Frontal cortex (tissue), 4 donors: ENCODE data around the gene KLC3. TPM values are rescaled to one million over a fixed set of nuclear protein-coding genes. Genes with fewer than 3 reads are reported as not detected.
"Not testable (repeated sequence)": the region's sequence is repeated elsewhere in the genome, so short reads cannot be mapped to it uniquely, and the experiment has no call there.

Experiments
- DNase-seq, 2 donors: peaks; one replicate each; pipeline ENCODE4 v3.0.0; 2012; ENCODE audit warnings: low spot score in 2 of 2
- FAIRE-seq: peaks from 2 replicates; lab custom pipeline; 2012; peaks lifted over from hg19 to GRCh38; lab: Jason Lieb, UNC
- total RNA-seq: library from RNA; depleted of rRNA; stranded (reverse); fragments of >200 nt; gene quantifications from one replicate; pipeline ENCODE4 v1.2.3, GENCODE V29; 2014
- donor health status: control.
- donor health status: control.
- donor health status: control.

Gene KLC3
- total RNA-seq: 0.41 TPM

- no peak for FAIRE-seq
These were observed at the start of gene KLC3 for GRCh38 chr19:45340232-45340898. Gene KLC3, plus strand, starts transcription at chr19:45340750. Its CDS starts 4,792 bp downstream, at chr19:45345542.

GRCh38 chr19:45291834-45292233 is 48.7 kb upstream of the KLC3 start:
- DNase-seq (no peak), FAIRE-seq (no peak)

More at GRCh38 chr19:45340232-45340898, at the start of gene KLC3:
- no peak for DNase-seq

GRCh38 chr19:45293682-45294081 is 46.9 kb upstream of the KLC3 start:
- no peak for FAIRE-seq
- no peak for DNase-seq

DNA sequence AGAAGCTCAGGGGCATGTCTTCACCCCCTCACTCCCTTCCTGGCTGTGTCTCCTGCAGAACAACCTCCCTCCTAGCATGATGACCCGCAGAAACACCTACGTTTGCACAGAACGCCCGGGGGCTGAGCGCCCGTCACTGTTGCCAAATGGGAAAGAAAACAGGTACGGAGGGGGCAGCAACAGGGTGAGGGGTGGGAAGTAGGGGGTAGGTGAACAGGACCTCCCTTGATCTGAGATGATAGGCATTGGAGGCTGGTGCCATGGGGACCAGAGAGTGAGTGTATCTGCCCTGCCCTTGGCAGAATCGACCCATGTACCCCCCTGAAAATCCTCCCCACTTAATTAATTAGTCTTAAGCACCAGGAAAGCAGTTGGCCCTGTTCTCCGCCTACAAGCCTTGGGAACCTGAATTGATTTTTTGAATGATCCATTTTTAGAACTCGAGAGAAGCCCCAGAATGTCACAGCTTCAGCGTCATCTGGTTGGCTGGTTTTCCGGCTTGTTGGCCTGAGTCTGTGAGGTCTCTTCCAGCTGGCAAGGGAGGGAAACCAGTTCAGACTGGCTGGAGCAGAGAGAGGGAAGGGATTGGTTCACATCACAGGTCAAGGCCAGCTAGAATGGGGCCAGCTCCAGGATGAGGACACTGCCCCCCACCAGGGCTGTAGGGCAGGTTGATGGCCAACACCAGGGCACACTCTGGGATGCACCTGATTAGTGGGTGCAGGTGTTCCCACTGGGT is 46.1 kb upstream of the KLC3 start:
- FAIRE-seq (no peak), DNase-seq (no peak)

DNA sequence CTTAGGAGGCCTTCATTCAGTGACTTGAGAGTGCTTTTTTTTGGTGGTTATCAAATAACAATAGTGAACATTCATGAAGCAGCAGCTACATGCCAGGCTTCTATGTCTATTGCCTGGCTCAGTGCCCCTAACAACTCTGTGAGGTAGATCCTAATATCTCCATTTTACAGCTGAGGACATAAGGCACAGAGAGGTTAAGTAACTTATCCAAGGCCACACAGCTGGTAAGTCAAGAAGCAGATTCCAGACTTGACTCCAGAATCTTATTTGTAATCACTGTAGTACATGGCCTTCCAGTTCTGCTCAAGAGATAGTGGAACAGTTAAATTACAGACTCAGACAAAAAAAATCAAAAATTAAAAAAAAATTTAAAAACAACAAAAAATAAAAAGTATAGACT is 44.7 kb upstream of the KLC3 start:
- DNase-seq (no peak), FAIRE-seq (no peak)

- no peak for FAIRE-seq
- no peak for DNase-seq
These were observed 44.2 kb upstream of the KLC3 start for GRCh38 chr19:45296355-45296754.

- FAIRE-seq (no peak), DNase-seq (no peak)
These were observed 42.9 kb upstream of the KLC3 start for GRCh38 chr19:45297674-45298073.

GRCh38 chr19:45298264-45298663 is 42.3 kb upstream of the KLC3 start:
- FAIRE-seq: no peak

DNA sequence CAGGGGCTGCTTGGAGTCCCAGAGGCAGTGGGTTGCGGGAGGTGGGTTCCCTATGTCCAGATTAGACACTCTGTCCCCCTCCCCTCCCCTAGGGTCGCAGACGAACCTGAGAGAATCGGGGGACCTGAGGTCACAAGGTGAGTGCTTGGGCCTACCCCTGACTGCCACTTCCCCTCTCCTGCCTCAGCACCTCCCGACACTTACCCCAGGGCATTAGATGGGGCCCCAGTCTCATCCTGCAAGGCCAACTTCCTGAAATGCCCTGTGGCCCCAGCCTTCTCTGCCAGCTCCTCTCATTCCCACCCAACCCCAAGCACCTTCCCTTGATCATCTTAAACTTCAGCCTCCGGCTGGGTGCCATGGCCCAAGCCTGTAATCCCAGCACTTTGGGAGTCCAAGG is 40.8 kb upstream of the KLC3 start:
- FAIRE-seq (no peak), DNase-seq (no peak)

More at GRCh38 chr19:45298264-45298663, 42.3 kb upstream of the KLC3 start:
- DNase-seq: no peak

- DNase-seq: no peak
- no peak for FAIRE-seq
These were observed 38.1 kb upstream of the KLC3 start for GRCh38 chr19:45302416-45302815.

DNA sequence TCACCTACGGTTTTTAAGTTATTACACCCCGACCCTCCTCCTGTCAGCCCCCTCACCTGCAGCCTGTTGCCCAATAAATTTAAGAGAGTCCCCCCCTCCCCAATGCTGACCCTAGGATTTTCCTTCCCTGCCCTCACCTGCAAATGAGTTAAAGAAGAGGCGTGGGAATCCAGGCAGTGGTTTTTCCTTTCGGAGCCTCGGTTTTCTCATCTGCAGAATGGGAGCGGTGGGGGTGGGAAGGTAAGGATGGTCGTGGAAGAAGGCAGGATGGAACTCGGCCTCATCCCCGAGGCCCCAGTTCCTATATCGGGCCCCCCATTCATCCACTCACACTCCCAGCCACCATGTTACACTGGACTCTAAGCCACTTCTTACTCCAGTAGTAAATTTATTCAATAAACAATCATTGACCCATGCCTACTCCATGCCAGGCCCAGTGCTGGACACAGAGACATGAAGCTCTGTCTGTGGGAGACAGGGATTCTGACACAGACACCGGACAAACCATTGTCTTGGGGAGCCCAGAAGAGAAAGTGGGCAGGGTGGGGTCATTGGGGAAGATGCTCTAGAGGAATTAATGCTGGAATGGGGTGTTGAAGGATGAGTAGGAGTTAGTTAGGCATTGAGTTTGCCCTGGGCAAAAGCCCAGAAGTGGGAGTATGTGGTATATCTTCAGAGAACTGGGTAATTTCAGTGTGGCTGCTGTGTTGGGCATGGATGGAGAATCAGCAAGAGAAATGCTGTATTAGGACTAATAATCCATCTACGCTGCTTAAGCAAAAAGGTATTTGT is 37.1 kb upstream of the KLC3 start:
- FAIRE-seq (no peak), DNase-seq (no peak)

DNA sequence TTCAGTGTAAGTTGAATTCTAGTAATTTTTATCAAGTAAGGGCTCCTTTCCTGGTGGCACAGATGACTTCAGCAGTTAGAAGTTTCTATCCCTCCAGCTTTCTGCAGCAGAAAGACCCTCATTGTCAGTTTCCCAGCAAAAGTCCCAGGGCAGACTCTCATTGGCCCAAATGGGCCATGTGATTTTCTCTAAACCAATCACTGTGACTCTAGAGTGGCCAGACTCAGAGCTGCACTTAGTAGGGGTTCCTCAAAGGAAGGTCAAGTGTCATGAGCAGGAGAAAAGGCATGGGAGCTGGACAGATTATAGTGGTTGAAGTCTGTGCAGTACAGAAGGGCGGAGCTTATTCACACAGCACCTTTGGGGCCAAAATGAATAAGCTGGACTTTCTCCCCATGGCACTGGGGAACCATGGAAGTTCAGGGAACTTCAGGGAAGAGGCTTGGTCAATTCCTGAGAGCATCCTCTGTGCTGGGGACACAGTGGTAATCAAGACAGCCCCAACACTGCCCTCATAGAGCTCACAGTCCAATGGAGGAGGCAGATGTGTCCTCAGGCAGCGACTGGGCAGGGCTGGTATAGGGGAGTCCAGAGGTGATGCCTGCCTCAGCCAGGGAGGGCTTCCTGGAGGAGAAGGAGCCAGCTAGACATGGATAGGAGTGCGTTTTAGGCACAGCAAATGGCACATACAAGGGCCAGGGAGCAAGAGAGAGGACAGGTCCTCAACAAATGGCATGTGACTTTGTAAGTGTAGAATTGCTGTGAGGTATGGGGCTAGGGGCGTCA is 36.2 kb upstream of the KLC3 start:
- no peak for FAIRE-seq

DNA sequence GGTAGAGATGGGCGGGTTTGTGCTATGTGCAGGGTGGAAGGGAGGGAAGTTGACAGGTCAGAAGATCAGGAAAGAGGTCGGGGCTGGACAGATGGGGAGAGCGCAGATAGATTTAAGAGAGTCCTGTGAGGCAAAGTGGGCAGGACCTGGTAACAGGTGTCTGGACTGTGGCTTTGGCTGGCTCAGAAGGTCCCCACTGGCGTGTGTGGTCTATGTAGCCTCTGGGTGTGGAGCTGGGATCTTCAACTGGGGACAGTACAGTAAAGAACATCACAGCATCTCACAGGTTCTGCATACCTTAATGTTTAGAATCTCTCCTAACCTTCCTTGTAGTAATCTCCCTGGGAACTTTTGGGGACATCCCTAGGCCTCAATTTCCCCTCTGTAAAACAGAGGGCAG is 35.5 kb upstream of the KLC3 start:
- DNase-seq (no peak), FAIRE-seq (no peak)

More for the DNA sequence above, 36.2 kb upstream of the KLC3 start:
- DNase-seq: no peak

GRCh38 chr19:45305421-45305820 is 35.1 kb upstream of the KLC3 start:
- FAIRE-seq (no peak), DNase-seq (no peak)

GRCh38 chr19:45306040-45306439 is 34.5 kb upstream of the KLC3 start:
- FAIRE-seq: no peak
- DNase-seq: no peak

DNA sequence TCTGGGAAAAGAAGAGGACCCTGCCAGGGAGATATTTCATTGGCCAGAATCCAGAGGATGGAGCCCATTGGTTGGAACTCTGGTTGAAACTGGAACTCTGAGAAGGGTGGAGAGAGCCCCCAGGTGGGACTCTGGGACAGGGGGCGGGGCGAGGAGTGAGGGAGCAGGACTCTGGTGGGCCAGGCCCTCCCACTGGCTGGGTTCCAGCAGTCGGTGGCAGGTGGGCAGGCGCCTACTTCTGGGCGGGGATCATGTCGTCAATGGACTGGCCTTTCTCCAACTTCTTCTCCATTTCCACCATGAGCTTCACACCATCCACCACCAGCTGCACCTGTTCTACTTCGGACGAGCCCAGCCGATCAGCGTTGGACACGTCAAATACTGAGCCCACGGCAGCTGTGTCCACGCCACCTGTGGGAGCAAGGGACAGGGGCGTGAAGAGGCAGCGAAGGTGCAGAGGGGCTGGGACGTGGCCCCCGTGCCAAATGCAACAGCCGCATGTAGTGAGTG is 34.0 kb upstream of the KLC3 start:
- FAIRE-seq (no peak), DNase-seq (no peak)

DNA sequence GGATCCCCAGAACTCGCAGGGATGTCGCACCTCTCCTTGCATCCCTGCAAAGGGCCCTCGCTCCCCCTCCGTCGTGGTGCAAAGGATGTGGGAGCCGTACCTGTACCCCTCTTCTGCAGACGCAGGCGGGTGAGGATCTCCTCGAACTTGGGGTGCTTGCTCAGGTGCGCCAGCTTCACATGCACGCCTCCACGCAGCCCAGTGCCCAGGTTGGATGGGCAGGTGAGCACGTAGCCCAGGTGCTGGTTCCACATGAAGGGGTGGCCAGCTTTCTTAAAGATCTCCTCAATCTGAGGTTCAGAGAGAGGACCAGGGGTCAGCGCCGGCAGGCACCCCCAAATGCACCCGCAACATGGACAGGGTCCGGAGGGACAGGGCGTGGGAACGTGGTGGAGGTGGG is 33.2 kb upstream of the KLC3 start:
- DNase-seq: no peak
- no peak for FAIRE-seq

- DNase-seq, FAIRE-seq: not testable (repeated sequence)
These were observed 31.2 kb upstream of the KLC3 start for GRCh38 chr19:45309322-45309721.

- no peak for FAIRE-seq
These were observed 28.9 kb upstream of the KLC3 start for GRCh38 chr19:45311621-45312020.

DNA sequence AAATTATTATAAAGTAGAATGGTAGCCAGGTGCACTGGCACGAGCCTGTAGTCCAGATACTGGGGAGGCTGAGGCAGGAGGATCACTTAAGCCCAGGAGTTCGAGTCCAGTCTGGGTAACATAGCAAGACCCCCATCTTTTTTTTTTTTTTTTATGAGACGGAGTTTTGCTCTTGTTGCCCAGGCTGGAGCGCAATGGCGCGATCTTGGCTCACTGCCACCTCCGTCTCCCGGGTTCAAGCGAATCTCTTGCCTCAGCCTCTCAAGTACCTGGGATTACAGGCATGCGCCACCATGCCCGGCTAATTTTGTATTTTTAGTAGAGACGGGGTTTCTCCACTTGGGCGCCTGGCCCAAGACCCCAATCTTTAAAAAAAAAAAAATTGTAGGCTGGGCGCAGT is 28.3 kb upstream of the KLC3 start:
- not testable (repeated sequence) for FAIRE-seq, DNase-seq

More at GRCh38 chr19:45311621-45312020, 28.9 kb upstream of the KLC3 start:
- DNase-seq: no peak
